Neural progenitor cell (in vitro differentiated cells): Measurements from ENCODE around the gene IDH3B.

ENCODE experiments used
- CTCF ChIP-seq: fragments of 200-600 bp; sonication (generic); IDR thresholded peaks from 2 replicates; pipeline ENCODE4 v1.5.1; 2017; ENCODE audit warnings: antibody characterized with exemption, mild to moderate bottlenecking
- EZH2 ChIP-seq: fragments of 200-600 bp; sonication (generic); IDR thresholded peaks from 2 replicates; pipeline ENCODE4 v1.6.1; 2017; ENCODE audit warnings: antibody characterized with exemption, mild to moderate bottlenecking, moderate library complexity

- TF ChIP-seq CTCF: no peak
- TF ChIP-seq EZH2: no peak
Observed at GRCh38 chr20:2612073-2612472, 51.9 kb downstream of the IDH3B start.
